ENCODE data around the gene KIF3C. TPM values are rescaled to one million over a fixed set of nuclear protein-coding genes. Genes with fewer than 3 reads are reported as not detected.
A peak's percentile ranks its signal among the peaks of the same experiment; 100 is the strongest.

The KIF3C gene
- total and polyA plus RNA-seq, 2 experiments from 2014 or later = 8.4 to 10.9 TPM

- no peak for TF ChIP-seq CTCF (IDR thresholded peaks at IDR 0.05; ENCODE audit: poor library complexity)
- no peak for TF ChIP-seq EZH2 (IDR thresholded peaks at IDR 0.05; ENCODE audit: borderline replicate concordance)
- TF ChIP-seq EZH2phosphoT487 (IDR thresholded peaks at IDR 0.05; ENCODE audit: low read depth, severe bottlenecking, unreplicated experiment) = no peak
- no peaks in the 10 kb centered on the region for H3K9me3 ChIP-seq (ENCODE audit: low read depth)
- DNase-seq (ENCODE audit: low spot score) = peak; percentile 20
- no peak overlapping the region for H3K4me3 ChIP-seq
- peak overlapping the region; percentile 55 for H3K4me2 ChIP-seq
- H3K9me2 ChIP-seq (replicated peaks; ENCODE audit: insufficient read depth) = no peaks in the 10 kb centered on the region
- H3K4me1 ChIP-seq (ENCODE audit: insufficient read depth) = peaks cover 23% of the 10 kb centered on the region
- no peak overlapping the region for H2AFZ ChIP-seq
- 31% methylated on average over 7 of the region's 7 CpGs for WGBS (ENCODE audit: low lambda C conversion rate, missing lambda C conversion rate)
- no peaks in the 10 kb centered on the region for H4K20me1 ChIP-seq (ENCODE audit: insufficient read depth, poor library complexity, severe bottlenecking)
- H3K27me3 ChIP-seq = no peaks in the 10 kb centered on the region
- H3K27ac ChIP-seq = peak overlapping the region; percentile 68
- no peaks in the 10 kb centered on the region for H3K36me3 ChIP-seq (replicated peaks; ENCODE audit: insufficient read depth, low read depth)
- no peaks in the 10 kb centered on the region for H3K79me2 ChIP-seq
Observed at GRCh38 chr2:25936889-25937545, 45.3 kb downstream of the KIF3C start.

GRCh38 chr2:25933622-25934021 lies 48.7 kb downstream of the KIF3C start:
- H3K9me3 ChIP-seq (ENCODE audit: low read depth) = no peaks in the 10 kb centered on the region
- no peaks in the 10 kb centered on the region for H4K20me1 ChIP-seq (ENCODE audit: insufficient read depth, poor library complexity, severe bottlenecking)
- 97% methylated on average over 2 of the region's 2 CpGs for WGBS (ENCODE audit: low lambda C conversion rate, missing lambda C conversion rate)
- no peak overlapping the region for H2AFZ ChIP-seq
- no peaks in the 10 kb centered on the region for H3K9me2 ChIP-seq (replicated peaks; ENCODE audit: insufficient read depth)
- H3K4me3 ChIP-seq = no peak overlapping the region
- DNase-seq (ENCODE audit: low spot score) = no peak
- no peak for TF ChIP-seq CTCF (IDR thresholded peaks at IDR 0.05; ENCODE audit: poor library complexity)
- TF ChIP-seq EZH2 (IDR thresholded peaks at IDR 0.05; ENCODE audit: borderline replicate concordance) = no peak
- no peak for TF ChIP-seq EZH2phosphoT487 (IDR thresholded peaks at IDR 0.05; ENCODE audit: low read depth, severe bottlenecking, unreplicated experiment)
- H3K4me2 ChIP-seq = no peak overlapping the region
- H3K36me3 ChIP-seq (replicated peaks; ENCODE audit: insufficient read depth, low read depth) = no peaks in the 10 kb centered on the region
- H3K27me3 ChIP-seq = no peaks in the 10 kb centered on the region
- H3K79me2 ChIP-seq = no peaks in the 10 kb centered on the region
- no peak overlapping the region for H3K27ac ChIP-seq
- peaks cover 16% of the 10 kb centered on the region for H3K4me1 ChIP-seq (ENCODE audit: insufficient read depth)

- H3K36me3 ChIP-seq (replicated peaks; ENCODE audit: insufficient read depth, low read depth) = no peaks in the 10 kb centered on the region
- no peak overlapping the region for H3K4me2 ChIP-seq
- no peaks in the 10 kb centered on the region for H3K79me2 ChIP-seq
- no peaks in the 10 kb centered on the region for H3K9me2 ChIP-seq (replicated peaks; ENCODE audit: insufficient read depth)
- WGBS (ENCODE audit: low lambda C conversion rate, missing lambda C conversion rate) = 95% methylated on average over 14 of the region's 14 CpGs
- no peak overlapping the region for H2AFZ ChIP-seq
- no peaks in the 10 kb centered on the region for H3K27me3 ChIP-seq
- no peak overlapping the region for H3K27ac ChIP-seq
- H3K4me1 ChIP-seq (ENCODE audit: insufficient read depth) = no peaks in the 10 kb centered on the region
- H3K9me3 ChIP-seq (ENCODE audit: low read depth) = no peaks in the 10 kb centered on the region
- no peak for DNase-seq (ENCODE audit: low spot score)
- no peaks in the 10 kb centered on the region for H4K20me1 ChIP-seq (ENCODE audit: insufficient read depth, poor library complexity, severe bottlenecking)
- no peak for TF ChIP-seq EZH2 (IDR thresholded peaks at IDR 0.05; ENCODE audit: borderline replicate concordance)
- TF ChIP-seq CTCF (IDR thresholded peaks at IDR 0.05; ENCODE audit: poor library complexity) = no peak
- no peak for TF ChIP-seq EZH2phosphoT487 (IDR thresholded peaks at IDR 0.05; ENCODE audit: low read depth, severe bottlenecking, unreplicated experiment)
- no peak overlapping the region for H3K4me3 ChIP-seq
Observed at GRCh38 chr2:25929789-25930473, 52.4 kb downstream of the KIF3C start.

All from hepatocyte (in vitro differentiated cells).